ENCODE data around the gene TNFRSF8.

TNFRSF8 gene

GRCh38 chr1:12159816-12160215, 96.7 kb downstream of the TNFRSF8 start:
- peak; percentile 30 for DNase-seq (ENCODE audit: low spot score)

GRCh38 chr1:12161324-12161661, 98.2 kb downstream of the TNFRSF8 start:
- DNase-seq (ENCODE audit: low spot score): no peak

- DNase-seq (ENCODE audit: low spot score): peak; percentile 83
Measured at GRCh38 chr1:12161662-12162458, 98.8 kb downstream of the TNFRSF8 start.

GRCh38 chr1:12162459-12163137, 99.5 kb downstream of the TNFRSF8 start:
- no peak for DNase-seq (ENCODE audit: low spot score)

- no peak for DNase-seq (ENCODE audit: low spot score)
Measured at GRCh38 chr1:12163210-12163609, 100.1 kb downstream of the TNFRSF8 start.

- no peak for DNase-seq (ENCODE audit: low spot score)
Measured at GRCh38 chr1:12164210-12164609, 101.1 kb downstream of the TNFRSF8 start.

GRCh38 chr1:12165342-12165741, 102.2 kb downstream of the TNFRSF8 start:
- DNase-seq (ENCODE audit: low spot score): peak; percentile 40

- peak; percentile 19 for DNase-seq (ENCODE audit: low spot score)
Measured at GRCh38 chr1:12166834-12167492, 103.9 kb downstream of the TNFRSF8 start, which contains the start of gene TNFRSF1B. TNFRSF1B (plus strand) TSS chr1:12166991; CDS start chr1:12167092, 101 bp downstream.

- no peak for DNase-seq (ENCODE audit: low spot score)
Measured at GRCh38 chr1:12167493-12168429, 104.7 kb downstream of the TNFRSF8 start.

GRCh38 chr1:12168451-12169160, 105.5 kb downstream of the TNFRSF8 start:
- no peak for DNase-seq (ENCODE audit: low spot score)

- DNase-seq (ENCODE audit: low spot score): no peak
Measured at GRCh38 chr1:12169442-12170135, 106.5 kb downstream of the TNFRSF8 start.

- no peak for DNase-seq (ENCODE audit: low spot score)
Measured at GRCh38 chr1:12170263-12170671, 107.2 kb downstream of the TNFRSF8 start.

- no peak for DNase-seq (ENCODE audit: low spot score)
Measured at GRCh38 chr1:12171206-12172041, 108.3 kb downstream of the TNFRSF8 start.

- no peak for DNase-seq (ENCODE audit: low spot score)
Measured at GRCh38 chr1:12172042-12172851, 109.1 kb downstream of the TNFRSF8 start.

GRCh38 chr1:12173041-12173509, 110.0 kb downstream of the TNFRSF8 start:
- DNase-seq (ENCODE audit: low spot score): no peak

GRCh38 chr1:12173631-12174121, 110.6 kb downstream of the TNFRSF8 start:
- no peak for DNase-seq (ENCODE audit: low spot score)

GRCh38 chr1:12174924-12175810, 112.1 kb downstream of the TNFRSF8 start:
- no peak for DNase-seq (ENCODE audit: low spot score)

All from kidney tubule cell (primary cell).